HAP-1 (cell line): ENCODE measurements around the gene HYDIN.
"Not testable (repeated sequence)": the region's sequence is repeated elsewhere in the genome, so short reads cannot be mapped to it uniquely, and the experiment has no call there.

Experiments
- DNase-seq, 2 experiments: peaks; one replicate each; pipeline ENCODE4 v3.0.0-alpha.2; 2016 to 2020; ENCODE audit warnings: low spot score in 2 of 2
- H3K27me3 ChIP-seq: fragments of 250-450 bp; sonication (Bioruptor Pico); 2 replicates; pipeline ENCODE4 v1.5.1; 2020; ENCODE audit warnings: low read depth, mild to moderate bottlenecking, moderate library complexity
- H3K36me3 ChIP-seq: fragments of 250-450 bp; sonication (Bioruptor Pico); replicated peaks from 2 replicates; pipeline ENCODE4 v1.5.1; 2020; ENCODE audit warnings: mild to moderate bottlenecking
- H3K4me1 ChIP-seq: fragments of 250-450 bp; sonication (Bioruptor Pico); 2 replicates; pipeline ENCODE4 v1.5.1; 2020; ENCODE audit warnings: mild to moderate bottlenecking
- H3K4me3 ChIP-seq: fragments of 250-450 bp; sonication (Bioruptor Pico); 2 replicates; pipeline ENCODE4 v1.5.1; 2020; ENCODE audit warnings: mild to moderate bottlenecking, moderate library complexity
- H3K9me3 ChIP-seq: fragments of 250-450 bp; sonication (Bioruptor Pico); 2 replicates; pipeline ENCODE4 v1.5.1; 2020; ENCODE audit warnings: mild to moderate bottlenecking, moderate library complexity
- in situ Hi-C: fragments of 300-500 bp; cut with MboI; formaldehyde crosslinking; loops from 3 replicates; pipeline ENCODE4 v1.14.3; 2020; ENCODE audit warnings: low sequenced_read_pairs, inconsistent platforms, mixed read lengths

Gene HYDIN

GRCh38 chr16:70968332-70968731 is 262.2 kb downstream of the HYDIN start:
- H3K27me3 ChIP-seq, H3K4me1 ChIP-seq, H3K4me3 ChIP-seq, in situ Hi-C loops, DNase-seq, H3K9me3 ChIP-seq, H3K36me3 ChIP-seq: not testable (repeated sequence)

- H3K4me3 ChIP-seq, H3K36me3 ChIP-seq, H3K9me3 ChIP-seq, H3K4me1 ChIP-seq, DNase-seq, in situ Hi-C loops, H3K27me3 ChIP-seq: not testable (repeated sequence)
Observed at GRCh38 chr16:70960169-70960568, 270.4 kb downstream of the HYDIN start.

GRCh38 chr16:70954922-70955321 is 275.6 kb downstream of the HYDIN start:
- in situ Hi-C loops: not testable (repeated sequence)

GRCh38 chr16:70953824-70954223 is 276.7 kb downstream of the HYDIN start:
- H3K4me3 ChIP-seq, H3K4me1 ChIP-seq, H3K36me3 ChIP-seq, H3K9me3 ChIP-seq, H3K27me3 ChIP-seq, in situ Hi-C loops, DNase-seq: not testable (repeated sequence)

More at GRCh38 chr16:70954922-70955321, 275.6 kb downstream of the HYDIN start:
- not testable (repeated sequence) for H3K4me1 ChIP-seq, DNase-seq, H3K36me3 ChIP-seq, H3K9me3 ChIP-seq, H3K27me3 ChIP-seq, H3K4me3 ChIP-seq

GRCh38 chr16:70943551-70943950 is 287.0 kb downstream of the HYDIN start:
- H3K27me3 ChIP-seq, H3K9me3 ChIP-seq, in situ Hi-C loops, H3K4me3 ChIP-seq, DNase-seq, H3K36me3 ChIP-seq, H3K4me1 ChIP-seq: not testable (repeated sequence)

DNA sequence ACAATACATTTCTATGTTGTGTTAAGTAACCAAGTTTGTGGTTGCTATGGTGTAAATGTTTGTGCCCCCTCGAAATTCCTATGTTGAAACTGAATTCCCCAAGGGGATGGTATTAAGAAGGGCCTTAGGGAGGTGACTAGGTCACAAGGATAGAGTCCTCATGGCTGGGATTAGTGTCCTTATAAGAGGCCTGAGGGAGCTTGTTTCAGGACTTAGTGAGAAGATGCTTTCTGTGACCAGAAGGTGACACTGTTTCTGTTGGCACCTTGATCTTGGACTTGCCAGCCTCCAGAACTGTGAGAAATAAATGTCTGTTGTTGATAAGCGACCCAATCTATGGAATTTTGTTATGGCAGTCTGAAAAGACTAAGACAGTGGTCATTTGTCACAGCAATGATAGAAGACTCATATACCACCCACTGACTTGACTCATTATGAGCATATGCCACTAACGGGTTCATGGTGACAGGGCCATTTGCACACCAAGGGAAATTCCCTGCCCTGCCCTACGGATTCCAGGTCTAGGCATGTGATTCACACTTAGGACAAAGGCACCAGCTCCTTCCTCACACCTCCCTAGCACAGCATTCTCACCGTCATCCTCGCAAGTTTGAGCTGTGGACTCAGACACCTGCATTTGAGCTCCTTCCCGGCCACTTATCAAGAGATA is 290.7 kb downstream of the HYDIN start:
- in situ Hi-C loops, H3K36me3 ChIP-seq, DNase-seq: not testable (repeated sequence)

DNA sequence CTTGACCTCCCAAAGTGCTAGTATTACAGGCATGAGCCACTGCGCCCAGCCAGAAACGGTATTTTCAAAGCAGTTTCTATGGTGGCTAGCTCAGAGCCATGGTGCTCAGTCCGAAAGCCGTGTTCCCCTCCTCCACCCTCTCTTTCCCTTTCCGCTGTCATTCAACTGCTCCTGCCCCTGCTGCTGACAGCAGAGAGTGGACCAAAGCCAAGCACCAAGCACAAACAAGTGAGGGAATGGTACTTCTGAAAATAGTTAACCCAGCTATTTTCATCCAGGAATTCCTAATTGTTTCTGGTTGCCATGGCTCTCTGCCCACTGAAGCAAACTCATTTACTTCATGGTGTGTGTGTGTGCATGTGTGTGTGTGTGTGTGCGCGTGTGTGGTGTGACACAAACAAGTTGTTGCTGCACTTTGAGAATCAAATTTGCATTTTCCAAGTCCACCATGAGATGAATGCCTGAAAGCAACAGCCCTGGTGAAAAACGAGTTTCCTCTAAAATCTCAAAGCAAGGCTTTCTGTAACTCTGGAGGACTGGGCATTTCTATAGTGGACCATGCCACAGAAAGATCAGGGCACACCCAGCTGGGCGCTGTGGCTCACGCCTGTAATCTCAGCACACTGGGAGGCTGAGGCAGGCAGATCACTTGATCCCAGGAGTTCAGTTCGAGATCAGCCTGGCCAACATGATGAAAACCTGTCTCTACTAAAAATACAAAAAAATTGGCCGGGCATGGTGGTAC is 293.6 kb downstream of the HYDIN start:
- DNase-seq, in situ Hi-C loops, H3K9me3 ChIP-seq, H3K36me3 ChIP-seq, H3K4me1 ChIP-seq, H3K27me3 ChIP-seq, H3K4me3 ChIP-seq: not testable (repeated sequence)

More for the DNA sequence above, 290.7 kb downstream of the HYDIN start:
- not testable (repeated sequence) for H3K4me3 ChIP-seq, H3K27me3 ChIP-seq, H3K4me1 ChIP-seq, H3K9me3 ChIP-seq

GRCh38 chr16:70935325-70935724 is 295.2 kb downstream of the HYDIN start:
- H3K9me3 ChIP-seq, H3K36me3 ChIP-seq, DNase-seq, H3K4me3 ChIP-seq, in situ Hi-C loops, H3K27me3 ChIP-seq, H3K4me1 ChIP-seq: not testable (repeated sequence)

GRCh38 chr16:70933746-70934145 is 296.8 kb downstream of the HYDIN start:
- H3K36me3 ChIP-seq, DNase-seq, in situ Hi-C loops, H3K4me3 ChIP-seq, H3K4me1 ChIP-seq, H3K27me3 ChIP-seq, H3K9me3 ChIP-seq: not testable (repeated sequence)

- DNase-seq, H3K4me3 ChIP-seq, H3K4me1 ChIP-seq, H3K9me3 ChIP-seq, H3K27me3 ChIP-seq, in situ Hi-C loops, H3K36me3 ChIP-seq: not testable (repeated sequence)
Observed at GRCh38 chr16:70930757-70931156, 299.8 kb downstream of the HYDIN start.

DNA sequence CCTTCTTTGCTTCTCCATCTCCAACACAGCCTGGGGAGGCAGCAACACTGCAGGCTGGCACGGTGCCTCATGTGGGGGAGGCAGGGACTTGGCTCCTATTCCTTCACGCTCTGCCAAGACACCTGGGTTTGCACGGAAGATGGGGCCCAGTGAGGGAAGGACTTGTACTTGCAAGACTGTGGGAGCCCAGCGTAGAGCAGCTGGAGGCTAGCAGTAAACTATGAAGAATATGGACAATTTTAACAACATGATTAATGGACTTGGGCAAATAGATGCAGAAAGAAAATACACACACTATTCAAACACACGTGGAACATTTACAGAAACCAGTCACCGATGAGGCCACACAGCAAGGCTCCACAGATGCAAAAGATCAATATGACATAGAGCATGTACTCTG is 308.4 kb downstream of the HYDIN start:
- DNase-seq, H3K9me3 ChIP-seq, H3K4me3 ChIP-seq, H3K36me3 ChIP-seq, H3K27me3 ChIP-seq, in situ Hi-C loops, H3K4me1 ChIP-seq: not testable (repeated sequence)

DNA sequence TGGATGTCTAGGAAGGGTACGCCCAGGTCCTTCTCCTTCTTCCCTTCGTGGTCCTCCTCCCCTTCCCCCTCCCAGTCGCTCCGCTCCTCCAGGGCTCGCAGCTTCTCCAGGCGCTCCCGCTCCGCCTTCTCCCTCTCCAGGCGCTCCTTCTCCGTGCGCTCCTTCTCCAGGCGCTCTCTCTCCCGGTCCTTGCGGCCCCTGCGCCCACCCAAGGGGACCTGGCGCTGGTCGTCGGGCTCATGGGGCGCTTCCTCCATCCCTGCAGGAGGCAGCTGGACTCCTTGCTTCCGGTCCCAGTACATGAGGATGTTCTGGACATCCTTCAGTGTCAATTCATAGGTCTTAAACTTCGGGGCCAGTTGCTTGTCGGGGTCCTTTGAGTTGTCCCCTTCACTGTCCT is 309.9 kb downstream of the HYDIN start:
- in situ Hi-C loops, DNase-seq, H3K4me3 ChIP-seq, H3K9me3 ChIP-seq, H3K27me3 ChIP-seq, H3K4me1 ChIP-seq, H3K36me3 ChIP-seq: not testable (repeated sequence)

GRCh38 chr16:70888208-70888607 is 342.3 kb downstream of the HYDIN start:
- H3K9me3 ChIP-seq, DNase-seq, H3K4me3 ChIP-seq, in situ Hi-C loops, H3K4me1 ChIP-seq, H3K27me3 ChIP-seq, H3K36me3 ChIP-seq: not testable (repeated sequence)

DNA sequence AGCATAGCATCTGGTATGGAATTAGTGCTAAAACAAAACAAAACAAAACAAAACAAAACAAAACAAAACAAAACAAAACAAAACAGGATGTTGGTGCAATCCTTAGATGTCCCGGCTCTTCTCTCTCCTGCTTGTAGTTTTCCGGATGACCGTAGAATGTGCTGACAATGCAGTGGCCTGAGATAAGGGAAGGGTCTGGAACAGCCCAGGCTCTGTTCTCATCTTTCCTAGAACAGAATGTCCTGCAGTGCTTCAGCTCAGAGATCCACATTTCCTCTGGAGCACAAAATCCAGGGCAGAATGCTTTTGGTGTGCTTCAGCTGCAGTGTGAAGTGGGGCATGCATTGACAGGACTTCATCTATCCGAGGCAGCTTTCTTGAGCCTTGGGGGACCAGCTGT is 345.9 kb downstream of the HYDIN start:
- H3K4me1 ChIP-seq, H3K9me3 ChIP-seq, H3K4me3 ChIP-seq, DNase-seq, H3K36me3 ChIP-seq, H3K27me3 ChIP-seq, in situ Hi-C loops: not testable (repeated sequence)
